ENCODE results near the gene HPCAL4. TPM values are rescaled to one million over a fixed set of nuclear protein-coding genes. Genes with fewer than 3 reads are reported as not detected.

HPCAL4 gene
- total RNA-seq, 1 experiment from 2014 or later = 0.15 TPM

DNA sequence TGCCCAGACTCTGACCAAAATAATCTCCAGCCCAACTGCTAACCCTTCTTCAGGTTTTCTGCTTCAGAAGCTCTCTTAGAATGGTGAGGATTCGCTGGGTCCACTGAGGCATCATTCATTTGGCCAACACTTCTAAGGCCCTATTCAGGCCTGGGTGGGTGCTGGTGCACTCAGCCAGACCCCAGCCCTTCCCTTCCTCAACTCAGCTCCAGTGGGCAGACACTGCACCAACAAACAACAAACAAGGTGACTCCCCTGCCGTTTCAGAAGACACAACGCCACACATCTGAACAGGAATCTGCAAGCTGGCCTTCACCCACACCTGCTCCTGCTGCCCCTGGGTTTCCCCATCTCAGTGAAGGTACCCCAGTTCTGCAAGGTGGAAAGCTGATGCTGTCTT, 57.8 kb downstream of the HPCAL4 start:
- no peaks in the 10 kb centered on the region for H3K27me3 ChIP-seq (ENCODE audit: low read length)
- no peaks in the 10 kb centered on the region for H3K79me2 ChIP-seq (ENCODE audit: low read length)
- H3K9me2 ChIP-seq (replicated peaks; ENCODE audit: insufficient read depth, low read length) = no peaks in the 10 kb centered on the region
- no peak overlapping the region for H2AFZ ChIP-seq (ENCODE audit: low read length)
- H4K20me1 ChIP-seq (ENCODE audit: insufficient read depth, low read depth, low read length) = no peaks in the 10 kb centered on the region
- H3K9me3 ChIP-seq (ENCODE audit: low read length) = no peaks in the 10 kb centered on the region
- H3K4me1 ChIP-seq (ENCODE audit: low read length) = no peaks in the 10 kb centered on the region
- no peak overlapping the region for H3K4me2 ChIP-seq (ENCODE audit: low read depth, low read length, poor library complexity, severe bottlenecking)
- H3K4me3 ChIP-seq (ENCODE audit: low read length) = no peak overlapping the region
- H3K36me3 ChIP-seq (ENCODE audit: insufficient read depth, low read length) = no peaks in the 10 kb centered on the region
- no peak for DNase-seq
- no peak overlapping the region for H3K9ac ChIP-seq (ENCODE audit: low read length)
- no peak overlapping the region for H3K27ac ChIP-seq (ENCODE audit: low read length)

- Histone ChIP-seq H3K79me2 (ENCODE audit: low read length) (no peaks in the 10 kb centered on the region), H3K9ac (ENCODE audit: low read length) (no peak overlapping the region), H3K27ac (ENCODE audit: low read length) (no peak overlapping the region), H3K36me3 (ENCODE audit: insufficient read depth, low read length) (no peaks in the 10 kb centered on the region), H3K9me2 (replicated peaks; ENCODE audit: insufficient read depth, low read length) (no peaks in the 10 kb centered on the region), H3K4me3 (ENCODE audit: low read length) (no peak overlapping the region), H3K4me2 (ENCODE audit: low read depth, low read length, poor library complexity, severe bottlenecking) (no peak overlapping the region), H3K4me1 (ENCODE audit: low read length) (no peaks in the 10 kb centered on the region), H2AFZ (ENCODE audit: low read length) (no peak overlapping the region), H4K20me1 (ENCODE audit: insufficient read depth, low read depth, low read length) (no peaks in the 10 kb centered on the region), H3K9me3 (ENCODE audit: low read length) (no peaks in the 10 kb centered on the region), H3K27me3 (ENCODE audit: low read length) (no peaks in the 10 kb centered on the region)
- no peak for DNase-seq
Measured at GRCh38 chr1:39632682-39633417, 58.4 kb downstream of the HPCAL4 start.

DNA sequence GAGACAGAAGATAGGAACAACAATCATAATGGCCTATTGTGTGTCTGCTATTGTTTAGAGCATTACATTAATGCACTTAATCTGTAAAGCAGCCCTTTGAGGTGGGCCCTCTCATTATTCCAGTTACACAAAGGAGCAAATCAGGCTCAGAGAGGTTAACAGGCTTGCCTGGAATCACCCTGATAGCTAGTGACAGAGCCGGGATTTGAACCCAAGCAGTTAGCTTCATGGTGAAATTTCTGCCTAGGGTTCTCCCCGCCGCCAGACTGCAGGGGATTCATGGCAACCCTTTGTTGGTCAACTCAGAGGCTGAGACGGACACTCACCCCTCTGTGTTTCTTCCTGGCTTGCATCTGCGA, 58.9 kb downstream of the HPCAL4 start:
- H4K20me1 ChIP-seq (ENCODE audit: insufficient read depth, low read depth, low read length) = no peaks in the 10 kb centered on the region
- H3K9me3 ChIP-seq (ENCODE audit: low read length) = no peaks in the 10 kb centered on the region
- no peak overlapping the region for H3K27ac ChIP-seq (ENCODE audit: low read length)
- no peak overlapping the region for H3K4me2 ChIP-seq (ENCODE audit: low read depth, low read length, poor library complexity, severe bottlenecking)
- no peak for DNase-seq
- no peaks in the 10 kb centered on the region for H3K27me3 ChIP-seq (ENCODE audit: low read length)
- no peak overlapping the region for H3K9ac ChIP-seq (ENCODE audit: low read length)
- no peaks in the 10 kb centered on the region for H3K79me2 ChIP-seq (ENCODE audit: low read length)
- H3K9me2 ChIP-seq (replicated peaks; ENCODE audit: insufficient read depth, low read length) = no peaks in the 10 kb centered on the region
- H3K4me1 ChIP-seq (ENCODE audit: low read length) = no peaks in the 10 kb centered on the region
- H3K36me3 ChIP-seq (ENCODE audit: insufficient read depth, low read length) = no peaks in the 10 kb centered on the region
- H3K4me3 ChIP-seq (ENCODE audit: low read length) = no peak overlapping the region
- no peak overlapping the region for H2AFZ ChIP-seq (ENCODE audit: low read length)

DNA sequence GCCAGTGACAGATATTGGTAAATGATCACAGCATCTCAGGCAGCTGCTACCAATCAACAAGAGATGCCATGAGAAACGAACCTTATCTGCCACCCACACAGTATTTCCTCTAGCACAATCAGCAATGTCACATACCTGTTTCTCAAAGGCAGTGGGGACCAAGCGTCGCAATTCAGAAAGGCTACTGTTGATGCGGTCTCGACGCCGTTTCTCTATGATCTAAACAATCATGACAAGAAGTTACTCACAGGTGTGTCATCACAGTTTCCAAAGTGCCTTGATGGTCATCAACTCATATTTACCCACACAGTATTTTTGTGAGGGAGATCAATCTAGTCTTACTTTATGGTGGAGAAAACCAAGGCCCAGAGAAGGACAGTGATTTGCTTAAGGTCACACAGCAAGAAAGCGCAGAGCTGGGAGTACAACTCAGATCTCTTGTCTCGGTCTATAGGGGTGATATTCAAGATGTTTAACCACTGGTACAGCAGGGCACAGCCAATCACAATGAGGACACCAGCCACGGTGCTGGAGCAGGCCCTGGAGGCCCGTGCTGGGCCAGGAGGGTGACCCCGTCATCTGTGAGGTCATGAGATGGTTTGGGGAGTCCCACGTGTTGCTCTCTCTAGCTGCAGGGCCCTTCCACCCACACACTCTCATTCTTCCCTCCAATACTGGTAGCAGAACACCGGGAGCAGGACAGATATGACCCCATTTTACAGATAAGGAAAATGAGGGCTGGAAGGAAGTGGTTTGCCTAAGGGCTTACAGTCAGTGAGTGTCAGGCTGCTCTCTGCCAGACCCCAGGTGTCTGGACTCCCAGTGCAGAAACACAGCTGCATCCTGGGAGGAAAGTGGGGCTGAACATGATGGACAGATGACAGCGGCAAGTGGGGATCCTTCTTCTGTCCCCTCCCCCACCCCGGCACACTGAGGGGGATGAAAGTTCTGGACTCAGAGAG, 59.6 kb downstream of the HPCAL4 start:
- H3K36me3 ChIP-seq (ENCODE audit: insufficient read depth, low read length) = no peaks in the 10 kb centered on the region
- no peak overlapping the region for H3K4me3 ChIP-seq (ENCODE audit: low read length)
- no peaks in the 10 kb centered on the region for H3K79me2 ChIP-seq (ENCODE audit: low read length)
- H3K4me1 ChIP-seq (ENCODE audit: low read length) = no peaks in the 10 kb centered on the region
- no peak overlapping the region for H2AFZ ChIP-seq (ENCODE audit: low read length)
- no peak overlapping the region for H3K27ac ChIP-seq (ENCODE audit: low read length)
- no peaks in the 10 kb centered on the region for H4K20me1 ChIP-seq (ENCODE audit: insufficient read depth, low read depth, low read length)
- no peak overlapping the region for H3K4me2 ChIP-seq (ENCODE audit: low read depth, low read length, poor library complexity, severe bottlenecking)
- H3K27me3 ChIP-seq (ENCODE audit: low read length) = no peaks in the 10 kb centered on the region
- no peaks in the 10 kb centered on the region for H3K9me3 ChIP-seq (ENCODE audit: low read length)
- H3K9ac ChIP-seq (ENCODE audit: low read length) = no peak overlapping the region
- DNase-seq = no peak
- no peaks in the 10 kb centered on the region for H3K9me2 ChIP-seq (replicated peaks; ENCODE audit: insufficient read depth, low read length)

DNA sequence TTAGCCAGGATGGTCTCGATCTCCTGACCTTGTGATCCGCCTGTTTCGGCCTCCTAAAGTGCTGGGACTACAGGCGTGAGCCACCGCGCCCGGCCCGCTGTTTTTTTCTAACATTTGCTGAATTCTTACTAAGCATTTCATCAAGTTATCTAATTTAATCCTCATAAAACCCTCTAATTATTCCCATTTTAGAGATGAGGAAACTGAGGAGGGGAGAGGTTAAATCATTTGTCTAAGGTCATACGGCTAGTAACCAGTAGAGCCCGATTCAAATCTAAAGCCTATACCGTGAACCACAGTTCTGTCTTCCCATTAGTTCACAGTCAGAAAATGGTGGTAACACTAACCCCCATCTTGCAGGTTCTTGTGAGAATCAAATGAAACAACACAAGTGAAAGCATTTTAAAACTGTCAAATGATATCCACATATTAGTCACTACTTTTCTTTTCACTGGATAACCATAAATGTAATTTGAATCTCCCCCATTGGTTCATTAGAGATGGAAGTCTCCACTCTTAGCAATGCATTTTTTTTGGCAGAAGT, 62.4 kb downstream of the HPCAL4 start:
- Histone ChIP-seq H3K4me2 (ENCODE audit: low read depth, low read length, poor library complexity, severe bottlenecking) (no peak overlapping the region), H3K27me3 (ENCODE audit: low read length) (no peaks in the 10 kb centered on the region), H2AFZ (ENCODE audit: low read length) (no peak overlapping the region), H3K36me3 (ENCODE audit: insufficient read depth, low read length) (no peaks in the 10 kb centered on the region), H3K27ac (ENCODE audit: low read length) (no peak overlapping the region), H3K4me1 (ENCODE audit: low read length) (peaks cover 16% of the 10 kb centered on the region), H3K4me3 (ENCODE audit: low read length) (no peak overlapping the region), H4K20me1 (ENCODE audit: insufficient read depth, low read depth, low read length) (no peaks in the 10 kb centered on the region; the same call in 1 of the 2 replicates), H3K9ac (ENCODE audit: low read length) (no peak overlapping the region), H3K9me3 (ENCODE audit: low read length) (no peaks in the 10 kb centered on the region), H3K9me2 (replicated peaks; ENCODE audit: insufficient read depth, low read length) (no peaks in the 10 kb centered on the region), H3K79me2 (ENCODE audit: low read length) (no peaks in the 10 kb centered on the region)
- no peak for DNase-seq

Small RNA genes lying within 50 kb of the gene (small RNA-seq; reads per million reads assigned to genes)
- not detected for gene RNU7-121P

Other genes with a start within 250 kb of the HPCAL4 start
- gene BMP8A, start 199.8 kb downstream of the HPCAL4 start, total RNA-seq (2014; rRNA removed; shearing (Covaris generic); ENCODE audit: low replicate concordance) = not detected in 2 replicates
- gene PABPC4, start 114.6 kb downstream of the HPCAL4 start, total RNA-seq (2014; rRNA removed; shearing (Covaris generic); ENCODE audit: low replicate concordance) = 128 and 180 TPM in 2 replicates
- not detected in 2 replicates for gene HEYL, start 51.8 kb downstream of the HPCAL4 start, total RNA-seq (2014; rRNA removed; shearing (Covaris generic); ENCODE audit: low replicate concordance)
- 0.52 and 0.61 TPM in 2 replicates for gene NT5C1A, start 19.3 kb downstream of the HPCAL4 start, total RNA-seq (2014; rRNA removed; shearing (Covaris generic); ENCODE audit: low replicate concordance)
- gene PPIE, start 47.4 kb upstream of the HPCAL4 start, total RNA-seq (2014; rRNA removed; shearing (Covaris generic); ENCODE audit: low replicate concordance) = 21.3 and 25.3 TPM in 2 replicates
- gene OXCT2, start 79.9 kb upstream of the HPCAL4 start, total RNA-seq (2014; rRNA removed; shearing (Covaris generic); ENCODE audit: low replicate concordance) = not detected in 2 replicates
- gene BMP8B, start 97.4 kb upstream of the HPCAL4 start, total RNA-seq (2014; rRNA removed; shearing (Covaris generic); ENCODE audit: low replicate concordance) = not detected in 2 replicates
- 43.6 and 50.3 TPM in 2 replicates for gene TRIT1, start 192.1 kb upstream of the HPCAL4 start, total RNA-seq (2014; rRNA removed; shearing (Covaris generic); ENCODE audit: low replicate concordance)
- 1.5 TPM in 2 replicates for gene MYCL, start 210.5 kb upstream of the HPCAL4 start, total RNA-seq (2014; rRNA removed; shearing (Covaris generic); ENCODE audit: low replicate concordance)